ENCODE data around the gene CYP21A2.

Gene CYP21A2

DNA sequence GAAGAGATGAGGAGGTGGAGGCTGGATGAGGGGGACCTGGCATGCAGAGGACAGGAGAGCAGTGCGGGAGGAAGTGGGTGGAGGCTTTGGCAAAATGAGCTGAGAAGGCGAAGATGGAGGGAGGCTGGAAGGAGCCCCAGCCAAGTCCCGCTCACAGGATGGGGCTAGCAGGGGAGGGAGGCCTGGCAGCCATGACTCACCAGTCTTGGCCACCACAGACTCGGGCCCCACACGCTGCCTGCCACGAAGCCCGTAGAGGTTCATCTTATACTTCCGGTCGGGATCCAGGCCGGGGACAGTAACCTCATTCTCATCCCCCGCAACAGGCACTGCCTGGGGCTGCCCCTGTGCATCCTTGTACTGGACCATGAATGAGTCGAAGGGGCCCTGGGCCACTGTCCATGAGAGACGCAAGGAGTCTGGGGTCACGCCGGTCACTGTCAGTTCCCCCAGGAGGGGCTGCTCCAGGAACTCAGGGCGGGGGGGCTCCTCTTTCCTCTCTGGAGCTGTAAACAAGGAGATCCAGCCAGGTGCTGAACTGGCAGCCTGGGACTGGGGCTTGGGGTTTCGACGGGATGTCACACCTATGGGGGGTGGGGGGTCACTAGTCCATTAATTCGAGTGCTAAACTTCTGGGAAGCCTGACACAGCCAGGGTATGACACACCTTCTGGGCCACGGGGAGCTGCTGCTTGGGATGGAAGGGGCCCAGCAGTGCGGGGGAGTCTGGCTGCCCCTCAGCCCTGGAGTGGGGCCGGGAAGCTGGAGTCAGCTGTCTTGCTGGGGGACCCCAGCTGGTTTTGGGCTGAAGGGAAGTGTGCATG lies 43.2 kb downstream of the CYP21A2 start:
- Histone ChIP-seq H3K4me2 (ENCODE audit: low read depth, low read length) (no peak overlapping the region), H4K20me1 (ENCODE audit: insufficient read depth, low read length) (no peaks in the 10 kb centered on the region), H3K9me3 (replicated peaks; ENCODE audit: insufficient read depth, low read length) (no peaks in the 10 kb centered on the region), H3K9me2 (replicated peaks; ENCODE audit: insufficient read depth, low read length) (no peaks in the 10 kb centered on the region), H3K9ac (ENCODE audit: low read length) (no peak overlapping the region), H3K4me1 (ENCODE audit: low read length) (peaks cover 2% of the 10 kb centered on the region; the same call in 1 of the 2 replicates), H3K36me3 (replicated peaks; ENCODE audit: insufficient read depth, low read length) (no peaks in the 10 kb centered on the region), H2AFZ (ENCODE audit: low read length) (no peak overlapping the region), H3K27me3 (replicated peaks; ENCODE audit: insufficient read depth, low read length) (peaks cover 91% of the 10 kb centered on the region), H3F3A (ENCODE audit: insufficient read depth, low read length) (no peaks in the 10 kb centered on the region), H3K79me2 (ENCODE audit: low read length) (no peaks in the 10 kb centered on the region), H3K27ac (ENCODE audit: low read length) (no peak overlapping the region), H3K4me3 (ENCODE audit: low read length) (no peak overlapping the region)
- DNase-seq, result no peak
- TF ChIP-seq EZH2phosphoT487 (IDR thresholded peaks at IDR 0.05; ENCODE audit: low read length) (no peak), EZH2 (optimal IDR thresholded peaks at IDR 0.05; ENCODE audit: low read depth, low read length) (no peak)
- TF ChIP-seq, protein P1, sequence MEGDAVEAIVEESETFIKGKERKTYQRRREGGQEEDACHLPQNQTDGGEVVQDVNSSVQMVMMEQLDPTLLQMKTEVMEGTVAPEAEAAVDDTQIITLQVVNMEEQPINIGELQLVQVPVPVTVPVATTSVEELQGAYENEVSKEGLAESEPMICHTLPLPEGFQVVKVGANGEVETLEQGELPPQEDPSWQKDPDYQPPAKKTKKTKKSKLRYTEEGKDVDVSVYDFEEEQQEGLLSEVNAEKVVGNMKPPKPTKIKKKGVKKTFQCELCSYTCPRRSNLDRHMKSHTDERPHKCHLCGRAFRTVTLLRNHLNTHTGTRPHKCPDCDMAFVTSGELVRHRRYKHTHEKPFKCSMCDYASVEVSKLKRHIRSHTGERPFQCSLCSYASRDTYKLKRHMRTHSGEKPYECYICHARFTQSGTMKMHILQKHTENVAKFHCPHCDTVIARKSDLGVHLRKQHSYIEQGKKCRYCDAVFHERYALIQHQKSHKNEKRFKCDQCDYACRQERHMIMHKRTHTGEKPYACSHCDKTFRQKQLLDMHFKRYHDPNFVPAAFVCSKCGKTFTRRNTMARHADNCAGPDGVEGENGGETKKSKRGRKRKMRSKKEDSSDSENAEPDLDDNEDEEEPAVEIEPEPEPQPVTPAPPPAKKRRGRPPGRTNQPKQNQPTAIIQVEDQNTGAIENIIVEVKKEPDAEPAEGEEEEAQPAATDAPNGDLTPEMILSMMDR (IDR thresholded peaks at IDR 0.05; ENCODE audit: low read length), result no peak

DNA sequence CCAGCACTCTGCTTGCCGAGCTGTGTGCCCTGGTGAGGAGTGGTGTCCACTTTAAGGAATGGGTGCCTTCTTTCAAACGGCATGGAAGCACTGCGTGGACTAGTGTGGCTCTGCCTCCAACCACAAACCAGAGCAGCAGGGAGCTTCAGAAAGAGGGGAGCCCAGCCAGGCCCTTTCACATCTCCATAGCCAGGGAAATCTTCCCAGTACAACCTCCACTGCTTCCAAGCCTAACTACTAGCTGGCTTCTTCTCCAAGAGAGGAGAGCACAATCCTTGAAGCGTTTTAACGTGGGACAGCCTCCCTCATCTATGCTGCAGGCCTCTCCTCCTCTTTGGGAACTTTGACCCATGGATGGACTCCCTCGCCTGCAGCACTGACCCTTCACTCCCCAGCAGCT lies 44.3 kb downstream of the CYP21A2 start:
- H3K79me2 ChIP-seq (ENCODE audit: low read length), result no peaks in the 10 kb centered on the region
- no peaks in the 10 kb centered on the region for H3K36me3 ChIP-seq (replicated peaks; ENCODE audit: insufficient read depth, low read length)
- peaks cover 4% of the 10 kb centered on the region; the same call in 1 of the 2 replicates for H3K4me1 ChIP-seq (ENCODE audit: low read length)
- H3F3A ChIP-seq (ENCODE audit: insufficient read depth, low read length), result no peaks in the 10 kb centered on the region
- H4K20me1 ChIP-seq (ENCODE audit: insufficient read depth, low read length), result no peaks in the 10 kb centered on the region
- no peak for TF ChIP-seq EZH2phosphoT487 (IDR thresholded peaks at IDR 0.05; ENCODE audit: low read length)
- no peak for TF ChIP-seq EZH2 (optimal IDR thresholded peaks at IDR 0.05; ENCODE audit: low read depth, low read length)
- TF ChIP-seq, protein P1 (IDR thresholded peaks at IDR 0.05; ENCODE audit: low read length), result no peak
- DNase-seq, result no peak
- peaks cover 90% of the 10 kb centered on the region for H3K27me3 ChIP-seq (replicated peaks; ENCODE audit: insufficient read depth, low read length)
- H3K9ac ChIP-seq (ENCODE audit: low read length), result no peak overlapping the region
- H3K9me3 ChIP-seq (replicated peaks; ENCODE audit: insufficient read depth, low read length), result no peaks in the 10 kb centered on the region
- H2AFZ ChIP-seq (ENCODE audit: low read length), result no peak overlapping the region
- no peaks in the 10 kb centered on the region for H3K9me2 ChIP-seq (replicated peaks; ENCODE audit: insufficient read depth, low read length)
- H3K27ac ChIP-seq (ENCODE audit: low read length), result no peak overlapping the region
- no peak overlapping the region for H3K4me3 ChIP-seq (ENCODE audit: low read length)
- H3K4me2 ChIP-seq (ENCODE audit: low read depth, low read length), result no peak overlapping the region

DNA sequence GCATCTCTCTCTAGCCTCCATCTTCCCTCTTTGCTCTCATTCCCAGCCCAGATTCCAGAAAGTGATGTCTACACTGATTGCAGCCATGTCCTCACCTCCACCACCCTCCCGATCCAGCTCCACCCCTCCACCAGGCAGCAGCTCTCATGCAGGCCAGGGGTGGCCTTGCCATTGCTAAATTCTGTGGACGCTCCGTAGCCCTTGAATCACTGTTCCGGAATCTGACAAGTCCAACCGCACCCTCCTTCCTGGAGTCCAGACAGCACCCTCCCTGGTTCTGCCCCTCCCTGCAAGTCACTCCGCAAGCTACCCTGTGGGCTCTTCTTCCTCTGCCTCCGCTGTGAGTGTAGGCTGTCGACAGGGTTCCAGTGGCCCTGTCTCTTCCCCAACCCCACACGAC lies 44.7 kb downstream of the CYP21A2 start:
- Histone ChIP-seq H3K9ac (ENCODE audit: low read length) (no peak overlapping the region), H3K27me3 (replicated peaks; ENCODE audit: insufficient read depth, low read length) (peaks cover 90% of the 10 kb centered on the region), H3K27ac (ENCODE audit: low read length) (no peak overlapping the region), H3K9me3 (replicated peaks; ENCODE audit: insufficient read depth, low read length) (no peaks in the 10 kb centered on the region), H3K4me2 (ENCODE audit: low read depth, low read length) (no peak overlapping the region), H3K9me2 (replicated peaks; ENCODE audit: insufficient read depth, low read length) (no peaks in the 10 kb centered on the region), H3K79me2 (ENCODE audit: low read length) (no peaks in the 10 kb centered on the region), H3K4me1 (ENCODE audit: low read length) (peaks cover 4% of the 10 kb centered on the region; the same call in 1 of the 2 replicates), H4K20me1 (ENCODE audit: insufficient read depth, low read length) (no peaks in the 10 kb centered on the region), H2AFZ (ENCODE audit: low read length) (no peak overlapping the region), H3K4me3 (ENCODE audit: low read length) (no peak overlapping the region), H3F3A (ENCODE audit: insufficient read depth, low read length) (no peaks in the 10 kb centered on the region), H3K36me3 (replicated peaks; ENCODE audit: insufficient read depth, low read length) (no peaks in the 10 kb centered on the region)
- no peak for DNase-seq
- no peak for TF ChIP-seq EZH2 (optimal IDR thresholded peaks at IDR 0.05; ENCODE audit: low read depth, low read length)
- no peak for TF ChIP-seq EZH2phosphoT487 (IDR thresholded peaks at IDR 0.05; ENCODE audit: low read length)
- TF ChIP-seq, protein P1 (IDR thresholded peaks at IDR 0.05; ENCODE audit: low read length), result no peak
